H9 (cell line): ENCODE data around the gene KHK. TPM values are rescaled to one million over a fixed set of nuclear protein-coding genes. Genes with fewer than 3 reads are reported as not detected.
A peak's percentile ranks its signal among the peaks of the same experiment; 100 is the strongest.

Source experiments
- DNase-seq: peaks from one replicate; pipeline ENCODE4 v3.0.0-alpha.2; 2017
- H2AFZ ChIP-seq: one replicate; pipeline ENCODE4 v1.6.1; 2013; ENCODE audit warnings: mild to moderate bottlenecking, low read length, control low read depth, moderate library complexity
- H2AK5ac ChIP-seq: 2 replicates; pipeline ENCODE4 v1.6.1; 2013; ENCODE audit warnings: low read length, control low read depth, mixed read lengths; ENCODE audit not compliant: insufficient read length
- H2BK120ac ChIP-seq: one replicate; pipeline ENCODE4 v1.6.1; 2013; ENCODE audit warnings: low read depth, mild to moderate bottlenecking, low read length, control low read depth, inconsistent platforms; ENCODE audit not compliant: poor library complexity, severe bottlenecking
- H2BK12ac ChIP-seq: 2 replicates; pipeline ENCODE4 v1.6.1; 2013; ENCODE audit warnings: low read length, control low read depth, mixed read lengths, low read depth; ENCODE audit not compliant: insufficient read length
- H2BK15ac ChIP-seq: 2 replicates; pipeline ENCODE4 v1.6.1; 2013; ENCODE audit warnings: low read depth, low read length, control low read depth
- H2BK20ac ChIP-seq: one replicate; pipeline ENCODE4 v1.6.1; 2013; ENCODE audit warnings: low read depth, mild to moderate bottlenecking, low read length, control low read depth, inconsistent platforms; ENCODE audit not compliant: poor library complexity, severe bottlenecking
- H2BK5ac ChIP-seq: 2 replicates; pipeline ENCODE4 v1.6.1; 2013; ENCODE audit warnings: low read length, control low read depth, mixed read lengths; ENCODE audit not compliant: insufficient read length
- H3K14ac ChIP-seq: 2 replicates; pipeline ENCODE4 v1.6.1; 2013; ENCODE audit warnings: low read length, control low read depth; ENCODE audit not compliant: insufficient read depth
- H3K18ac ChIP-seq: 2 replicates; pipeline ENCODE4 v1.6.1; 2013; ENCODE audit warnings: low read depth, mild to moderate bottlenecking, mixed read lengths, low read length, control low read depth; ENCODE audit not compliant: insufficient read length
- H3K23ac ChIP-seq: 2 replicates; pipeline ENCODE4 v1.6.1; 2013; ENCODE audit warnings: low read length, control low read depth, mixed read lengths, low read depth; ENCODE audit not compliant: insufficient read length
- H3K23me2 ChIP-seq: 2 replicates; pipeline ENCODE4 v1.6.1; 2013; ENCODE audit warnings: low read depth, mild to moderate bottlenecking, mixed read lengths, low read length, control low read depth; ENCODE audit not compliant: insufficient read length, poor library complexity, severe bottlenecking
- H3K27ac ChIP-seq: 2 replicates; pipeline ENCODE4 v1.5.1; 2013; ENCODE audit warnings: low read length, control low read depth, mixed read lengths, low read depth; ENCODE audit not compliant: insufficient read length
- H3K27me3 ChIP-seq: 2 replicates; pipeline ENCODE4 v1.6.1; 2013; ENCODE audit warnings: low read length, control low read depth, inconsistent platforms; ENCODE audit not compliant: insufficient read depth
- H3K4ac ChIP-seq: 2 replicates; pipeline ENCODE4 v1.6.1; 2013; ENCODE audit warnings: low read depth, mild to moderate bottlenecking, control low read depth, inconsistent platforms, low read length, moderate library complexity
- H3K4me1 ChIP-seq: 2 replicates; pipeline ENCODE4 v1.6.1; 2013; ENCODE audit warnings: low read length, control low read depth, inconsistent platforms; ENCODE audit not compliant: insufficient read depth
- H3K4me2 ChIP-seq: 2 replicates; pipeline ENCODE4 v1.6.1; 2013; ENCODE audit warnings: low read length, control low read depth, mixed read lengths; ENCODE audit not compliant: insufficient read length, insufficient read depth
- H3K56ac ChIP-seq: 2 replicates; pipeline ENCODE4 v1.6.1; 2013; ENCODE audit warnings: low read depth, mild to moderate bottlenecking, mixed read lengths, low read length, control low read depth; ENCODE audit not compliant: insufficient read length
- H3K79me1 ChIP-seq: 2 replicates; pipeline ENCODE4 v1.6.1; 2013; ENCODE audit warnings: low read depth, mild to moderate bottlenecking, moderate library complexity, low read length, control low read depth, inconsistent platforms; ENCODE audit not compliant: insufficient read depth, poor library complexity, severe bottlenecking
- H3K79me2 ChIP-seq: 2 replicates; pipeline ENCODE4 v1.6.1; 2013; ENCODE audit warnings: low read length, control low read depth, inconsistent platforms; ENCODE audit not compliant: insufficient read depth
- H3K9ac ChIP-seq: 2 replicates; pipeline ENCODE4 v1.6.1; 2013; ENCODE audit warnings: low read length, control low read depth, mixed read lengths; ENCODE audit not compliant: insufficient read length; ENCODE audit errors: extremely low read depth
- H3K9me3 ChIP-seq: one replicate; pipeline ENCODE4 v1.6.1; 2013; ENCODE audit warnings: low read depth, low read length, inconsistent platforms; ENCODE audit not compliant: control insufficient read depth
- H3T11ph ChIP-seq: one replicate; pipeline ENCODE4 v1.6.1; 2013; ENCODE audit warnings: mild to moderate bottlenecking, low read length, control low read depth, inconsistent platforms
- H4K20me1 ChIP-seq: one replicate; pipeline ENCODE4 v1.6.1; 2013; ENCODE audit not compliant: control insufficient read depth, insufficient read length, insufficient read depth
- H4K5ac ChIP-seq: 2 replicates; pipeline ENCODE4 v1.6.1; 2013; ENCODE audit warnings: low read depth, mild to moderate bottlenecking, mixed read lengths, low read length, control low read depth; ENCODE audit not compliant: insufficient read length
- H4K8ac ChIP-seq: replicated peaks from 2 replicates; pipeline ENCODE4 v1.6.1; 2013; ENCODE audit warnings: low read length, control low read depth, mixed read lengths, low read depth; ENCODE audit not compliant: insufficient read length
- H4K91ac ChIP-seq: 2 replicates; pipeline ENCODE4 v1.6.1; 2013; ENCODE audit warnings: low read depth, mild to moderate bottlenecking, moderate library complexity, mixed read lengths, low read length, control low read depth; ENCODE audit not compliant: insufficient read length
- H3K27ac Mint-ChIP-seq, 3 experiments: 2 replicates in 2 of 3; 3 replicates in 1 of 3; pipeline ENCODE4 v1.8.0; 2020 to 2021; ENCODE audit warnings: mixed read lengths in 3 of 3, mild to moderate bottlenecking in 1 of 3, moderate library complexity in 1 of 3
- H3K27me3 Mint-ChIP-seq: 2 replicates; pipeline ENCODE4 v1.8.0; 2021; ENCODE audit warnings: low read depth, mild to moderate bottlenecking, moderate library complexity, mixed read lengths
- H3K36me3 Mint-ChIP-seq, 3 experiments: 2 replicates in 2 of 3; 3 replicates in 1 of 3; pipeline ENCODE4 v1.8.0; 2020 to 2021; ENCODE audit warnings: low read depth in 3 of 3, mixed read lengths in 3 of 3; ENCODE audit not compliant: insufficient read depth in 1 of 3
- H3K4me1 Mint-ChIP-seq, 2 experiments: 2 replicates each; pipeline ENCODE4 v1.8.0; 2020; ENCODE audit warnings: mixed read lengths in 2 of 2
- H3K4me3 Mint-ChIP-seq, 2 experiments: 2 replicates in 1 of 2; 3 replicates in 1 of 2; pipeline ENCODE4 v1.8.0; 2020 to 2021; ENCODE audit warnings: mild to moderate bottlenecking in 2 of 2, mixed read lengths in 2 of 2, moderate library complexity in 1 of 2
- H3K9me3 Mint-ChIP-seq, 2 experiments: 2 replicates in 1 of 2; 3 replicates in 1 of 2; pipeline ENCODE4 v1.8.0; 2020; ENCODE audit warnings: mild to moderate bottlenecking in 2 of 2, mixed read lengths in 2 of 2, moderate library complexity in 1 of 2
- WGBS: extraction: QIAGEN DNeasy Blood & Tissue Kit; methylation state at CpG from one replicate; pipeline ENCODE4 v1.1.7; 2013; ENCODE audit warnings: missing lambda C conversion rate, low lambda C conversion rate, mixed read lengths; ENCODE audit not compliant: insufficient read length; ENCODE audit errors: extremely low coverage; 5-methylcytosine and 5-hydroxymethylcytosine counted together
- total RNA-seq: library from RNA; stranded (reverse); gene quantifications from 2 replicates; pipeline ENCODE4 v1.2.1, GENCODE V29; 2021
- TF ChIP-seq, protein P1 (sequence below): fragments of 200-600 bp; sonication (generic); conservative IDR thresholded peaks from 3 replicates; pipeline ENCODE4 v1.8.0; 2021; ENCODE audit warnings: antibody characterized with exemption, mild to moderate bottlenecking

KHK gene
- total RNA-seq, 1 experiment from 2014 or later: 12.1 TPM

DNA sequence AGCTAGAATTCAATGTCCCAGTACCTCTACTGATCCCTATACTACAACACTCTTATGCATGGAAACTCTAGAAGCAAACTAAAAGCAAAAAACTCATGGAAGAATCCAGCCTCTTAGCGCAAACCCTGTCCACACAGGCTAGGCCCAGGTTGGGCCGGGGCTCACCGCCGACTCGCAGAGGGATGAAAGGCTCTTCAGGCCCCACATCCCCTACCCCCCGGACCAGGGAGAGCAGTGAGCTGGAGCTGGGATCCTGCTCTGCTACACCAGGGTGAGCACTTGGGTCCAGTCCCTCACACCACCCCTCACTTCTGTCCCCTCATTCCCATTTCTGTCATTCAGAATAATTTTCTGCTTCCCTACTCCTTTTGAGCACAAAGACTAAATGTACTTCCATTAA, 17.1 kb upstream of the KHK start:
- H4K8ac ChIP-seq: no peak overlapping the region
- Mint-ChIP-seq H3K9me3 (no peaks in the 10 kb centered on the region; a peak in 1 of 5 replicates), H3K36me3 (peaks cover 19 to 55% (median 54%) of the 10 kb centered on the region in 3 experiments; a peak in 6 of 7 replicates), H3K27ac (no peak overlapping the region; a peak in 1 of 7 replicates), H3K27me3 (peaks cover 4% of the 10 kb centered on the region; the same call in 1 of the 2 replicates), H3K4me3 (peak overlapping the region; percentile 94 to 97; a peak in 4 of 5 replicates), H3K4me1 (peaks cover 14 to 17% of the 10 kb centered on the region in 2 experiments)
- H3K23ac ChIP-seq: no peak overlapping the region
- DNase-seq: no peak
- H2BK15ac ChIP-seq: no peak overlapping the region
- H2BK5ac ChIP-seq: no peak overlapping the region
- peaks cover 12% of the 10 kb centered on the region for H3K23me2 ChIP-seq
- no peak overlapping the region for H3K18ac ChIP-seq
- H3K79me1 ChIP-seq: peaks cover 2% of the 10 kb centered on the region
- H2BK120ac ChIP-seq: no peak overlapping the region
- H3K4me2 ChIP-seq: no peak overlapping the region
- H3T11ph ChIP-seq: no peak overlapping the region
- no peak overlapping the region for H2AK5ac ChIP-seq
- no peaks in the 10 kb centered on the region for H4K20me1 ChIP-seq
- H2AFZ ChIP-seq: no peak overlapping the region
- H3K9ac ChIP-seq: no peak overlapping the region
- H3K4me1 ChIP-seq: no peaks in the 10 kb centered on the region
- H3K14ac ChIP-seq: no peak overlapping the region
- no peak overlapping the region for H2BK20ac ChIP-seq
- no peak overlapping the region for H3K27ac ChIP-seq
- WGBS: no CpG with 5 or more reads among the region's 6 CpGs
- no peak overlapping the region for H2BK12ac ChIP-seq
- no peak overlapping the region for H3K4ac ChIP-seq
- H4K5ac ChIP-seq: no peak overlapping the region
- H3K9me3 ChIP-seq: no peaks in the 10 kb centered on the region
- no peaks in the 10 kb centered on the region for H3K27me3 ChIP-seq
- no peak overlapping the region for H4K91ac ChIP-seq
- TF ChIP-seq, protein P1, sequence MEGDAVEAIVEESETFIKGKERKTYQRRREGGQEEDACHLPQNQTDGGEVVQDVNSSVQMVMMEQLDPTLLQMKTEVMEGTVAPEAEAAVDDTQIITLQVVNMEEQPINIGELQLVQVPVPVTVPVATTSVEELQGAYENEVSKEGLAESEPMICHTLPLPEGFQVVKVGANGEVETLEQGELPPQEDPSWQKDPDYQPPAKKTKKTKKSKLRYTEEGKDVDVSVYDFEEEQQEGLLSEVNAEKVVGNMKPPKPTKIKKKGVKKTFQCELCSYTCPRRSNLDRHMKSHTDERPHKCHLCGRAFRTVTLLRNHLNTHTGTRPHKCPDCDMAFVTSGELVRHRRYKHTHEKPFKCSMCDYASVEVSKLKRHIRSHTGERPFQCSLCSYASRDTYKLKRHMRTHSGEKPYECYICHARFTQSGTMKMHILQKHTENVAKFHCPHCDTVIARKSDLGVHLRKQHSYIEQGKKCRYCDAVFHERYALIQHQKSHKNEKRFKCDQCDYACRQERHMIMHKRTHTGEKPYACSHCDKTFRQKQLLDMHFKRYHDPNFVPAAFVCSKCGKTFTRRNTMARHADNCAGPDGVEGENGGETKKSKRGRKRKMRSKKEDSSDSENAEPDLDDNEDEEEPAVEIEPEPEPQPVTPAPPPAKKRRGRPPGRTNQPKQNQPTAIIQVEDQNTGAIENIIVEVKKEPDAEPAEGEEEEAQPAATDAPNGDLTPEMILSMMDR: no peak
- H3K79me2 ChIP-seq: peaks cover 5% of the 10 kb centered on the region; the same call in 1 of the 2 replicates
- no peak overlapping the region for H3K56ac ChIP-seq
